GM18870 (cell line): ENCODE measurements around the gene STX1A.
"Not testable (repeated sequence)": the region's sequence is repeated elsewhere in the genome, so short reads cannot be mapped to it uniquely, and the experiment has no call there.

Experiments used
- ATAC-seq: cut with Tn5 transposase; IDR thresholded peaks from one replicate; pipeline ENCODE4 v1.9.1; 2021; ENCODE audit warnings: moderate library complexity; ENCODE audit not compliant: unreplicated experiment

Gene STX1A

DNA sequence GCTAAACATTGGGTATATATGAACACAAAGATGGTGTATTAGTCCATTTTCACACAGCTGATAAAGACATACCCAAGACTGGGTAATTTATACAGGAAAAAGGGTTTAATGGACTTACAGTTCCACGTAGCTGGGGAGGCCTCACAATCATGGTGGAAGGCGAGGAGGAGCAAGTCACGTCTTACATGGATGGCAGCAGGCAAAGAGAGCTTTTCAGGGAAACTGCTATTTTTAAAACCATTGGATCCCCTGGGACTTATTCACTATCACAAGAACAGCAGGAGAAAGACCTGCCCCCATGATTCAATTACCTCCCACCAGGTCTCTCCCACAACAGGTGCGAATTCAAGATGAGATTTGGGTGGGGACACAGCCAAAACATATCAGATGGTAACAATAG lies 64.2 kb downstream of the STX1A start:
- ATAC-seq: not testable (repeated sequence)

DNA sequence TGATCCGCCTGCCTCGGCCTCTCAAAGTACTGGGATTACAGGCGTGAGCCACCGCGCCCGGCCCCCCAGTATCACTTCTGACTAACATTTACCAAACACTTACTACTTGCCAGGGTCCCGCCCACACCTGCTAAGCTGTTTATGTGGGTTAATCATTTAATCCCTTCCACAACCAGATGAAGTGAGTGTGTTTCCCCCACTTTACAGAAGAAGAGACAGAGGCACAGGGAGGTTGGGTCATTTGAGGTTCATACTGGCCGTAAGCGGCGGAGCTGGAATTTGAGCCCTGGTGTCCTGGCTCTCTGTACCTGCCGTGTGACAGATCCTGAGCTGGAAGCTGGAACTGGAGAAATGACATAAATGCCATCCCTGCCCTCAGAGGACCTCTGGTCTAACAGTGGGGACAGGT lies 66.9 kb downstream of the STX1A start:
- ATAC-seq: no peak

DNA sequence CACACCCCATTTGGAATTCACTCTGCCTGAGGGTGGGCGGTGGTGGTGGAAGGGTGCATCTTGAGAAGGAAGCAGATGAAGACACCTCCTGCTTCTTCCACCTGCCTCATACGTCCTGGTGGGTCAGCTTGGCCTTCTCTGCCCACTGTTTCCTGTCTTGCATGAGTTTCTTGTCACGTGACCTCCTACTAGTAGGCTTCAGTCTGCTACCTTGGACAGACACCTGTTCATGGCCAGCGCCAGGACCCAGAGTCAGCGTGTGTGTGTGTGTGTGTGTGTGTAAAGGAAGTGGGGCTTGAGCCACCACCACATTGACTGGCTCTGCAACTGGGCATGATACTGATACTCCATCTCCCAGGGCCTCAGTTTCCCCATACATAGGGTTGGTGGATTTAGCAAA lies 68.9 kb downstream of the STX1A start:
- no peak for ATAC-seq

DNA sequence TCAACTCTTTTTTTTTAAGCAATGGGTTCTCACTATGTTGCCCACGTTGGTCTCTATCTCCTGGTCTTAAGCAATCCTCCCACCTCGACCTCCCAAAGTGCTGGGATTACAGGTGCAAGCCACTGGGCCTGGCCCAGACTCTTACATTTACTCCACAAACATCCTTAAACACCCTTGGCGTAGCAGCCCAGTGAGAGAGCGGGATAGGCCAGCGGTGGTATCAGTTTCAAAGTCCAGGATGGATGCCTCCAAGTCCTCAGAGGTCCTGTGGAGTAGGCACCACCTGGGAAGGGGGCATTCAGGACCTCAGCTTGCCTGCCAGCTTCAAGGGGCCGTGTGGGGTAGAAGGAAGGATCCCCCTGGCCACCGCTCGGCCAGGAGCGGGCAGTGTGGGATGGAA lies 69.9 kb downstream of the STX1A start:
- ATAC-seq: no peak
